Measurements from ENCODE around the gene MLLT1. TPM values are rescaled to one million over a fixed set of nuclear protein-coding genes. Genes with fewer than 3 reads are reported as not detected.

The MLLT1 gene
- total RNA-seq, 1 experiment from 2014 or later, result 60.0 TPM

- no peaks in the 10 kb centered on the region for H3K4me1 Mint-ChIP-seq (ENCODE audit: low read depth, unreplicated experiment)
- H3K27me3 Mint-ChIP-seq (ENCODE audit: insufficient read depth, unreplicated experiment), result no peaks in the 10 kb centered on the region
- ChIA-PET POLR2A (no interaction called here), CTCF (no interaction called here)
- no peak for DNase-seq
- H3K36me3 Mint-ChIP-seq (ENCODE audit: insufficient read depth, unreplicated experiment), result peaks cover 35% of the 10 kb centered on the region
- Histone ChIP-seq H3K27me3 (replicated peaks; ENCODE audit: control insufficient read depth, insufficient read depth, low read length) (no peaks in the 10 kb centered on the region), H3K36me3 (ENCODE audit: control insufficient read depth, insufficient read depth, low read length) (peaks cover 1% of the 10 kb centered on the region; the same call in 1 of the 2 replicates), H3K9me3 (no peaks in the 10 kb centered on the region), H3K4me3 (ENCODE audit: low read depth, low read length) (no peak overlapping the region), H3K4me1 (no peaks in the 10 kb centered on the region)
- no TSS peak for BruUV-seq (replicated peaks)
- H3K4me3 Mint-ChIP-seq (ENCODE audit: unreplicated experiment), result no peak overlapping the region
- H3K9me3 Mint-ChIP-seq (ENCODE audit: unreplicated experiment), result no peaks in the 10 kb centered on the region
- intact Hi-C loops (cut with micrococcal nuclease; ENCODE audit: unreplicated experiment), result loop anchor here (10.0 kb wide), 1 partner anchor 154 kb away; the partner anchor contains the start of gene KHSRP
- no peak overlapping the region for H3K27ac Mint-ChIP-seq (ENCODE audit: unreplicated experiment)
- no peak for TF ChIP-seq CTCF (IDR thresholded peaks at IDR 0.05; ENCODE audit: insufficient read depth in 1 of 2, low read depth in 1 of 2, low read length in 1 of 2, severe bottlenecking in 1 of 2, unreplicated experiment in 1 of 2)
Observed at GRCh38 chr19:6271251-6271650, 8.5 kb downstream of the MLLT1 start.

GRCh38 chr19:6270822-6271221, 9.0 kb downstream of the MLLT1 start:
- no peak for DNase-seq
- H3K4me3 Mint-ChIP-seq (ENCODE audit: unreplicated experiment), result no peak overlapping the region
- H3K27me3 Mint-ChIP-seq (ENCODE audit: insufficient read depth, unreplicated experiment), result no peaks in the 10 kb centered on the region
- no peaks in the 10 kb centered on the region for H3K4me1 Mint-ChIP-seq (ENCODE audit: low read depth, unreplicated experiment)
- no peaks in the 10 kb centered on the region for H3K4me1 ChIP-seq
- H3K36me3 Mint-ChIP-seq (ENCODE audit: insufficient read depth, unreplicated experiment), result peaks cover 35% of the 10 kb centered on the region
- H3K4me3 ChIP-seq (ENCODE audit: low read depth, low read length), result no peak overlapping the region
- no peak for TF ChIP-seq CTCF (IDR thresholded peaks at IDR 0.05; ENCODE audit: insufficient read depth in 1 of 2, low read depth in 1 of 2, low read length in 1 of 2, severe bottlenecking in 1 of 2, unreplicated experiment in 1 of 2)
- ChIA-PET POLR2A (no interaction called here), CTCF (no interaction called here)
- H3K9me3 ChIP-seq, result no peaks in the 10 kb centered on the region
- H3K9me3 Mint-ChIP-seq (ENCODE audit: unreplicated experiment), result no peaks in the 10 kb centered on the region
- BruUV-seq (replicated peaks), result no TSS peak
- no peak overlapping the region for H3K27ac Mint-ChIP-seq (ENCODE audit: unreplicated experiment)
- H3K36me3 ChIP-seq (ENCODE audit: control insufficient read depth, insufficient read depth, low read length), result peaks cover 1% of the 10 kb centered on the region; the same call in 1 of the 2 replicates
- no peaks in the 10 kb centered on the region for H3K27me3 ChIP-seq (replicated peaks; ENCODE audit: control insufficient read depth, insufficient read depth, low read length)
- intact Hi-C loops (cut with micrococcal nuclease; ENCODE audit: unreplicated experiment), result loop anchor here (10.0 kb wide), 1 partner anchor 154 kb away; the partner anchor contains the start of gene KHSRP

- Mint-ChIP-seq H3K9me3 (ENCODE audit: unreplicated experiment) (no peaks in the 10 kb centered on the region), H3K4me1 (ENCODE audit: low read depth, unreplicated experiment) (no peaks in the 10 kb centered on the region), H3K27ac (ENCODE audit: unreplicated experiment) (no peak overlapping the region), H3K27me3 (ENCODE audit: insufficient read depth, unreplicated experiment) (no peaks in the 10 kb centered on the region), H3K36me3 (ENCODE audit: insufficient read depth, unreplicated experiment) (peaks cover 38% of the 10 kb centered on the region), H3K4me3 (ENCODE audit: unreplicated experiment) (no peak overlapping the region)
- intact Hi-C loops (cut with micrococcal nuclease; ENCODE audit: unreplicated experiment), result loop anchor here (10.0 kb wide), 1 partner anchor 155 kb away; the partner anchor contains the start of gene KHSRP
- H3K36me3 ChIP-seq (ENCODE audit: control insufficient read depth, insufficient read depth, low read length), result peaks cover 1% of the 10 kb centered on the region; the same call in 1 of the 2 replicates
- H3K27me3 ChIP-seq (replicated peaks; ENCODE audit: control insufficient read depth, insufficient read depth, low read length), result no peaks in the 10 kb centered on the region
- BruUV-seq (replicated peaks), result no TSS peak
- TF ChIP-seq CTCF (IDR thresholded peaks at IDR 0.05; ENCODE audit: insufficient read depth in 1 of 2, low read depth in 1 of 2, low read length in 1 of 2, severe bottlenecking in 1 of 2, unreplicated experiment in 1 of 2), result no peak
- H3K4me1 ChIP-seq, result no peaks in the 10 kb centered on the region
- POLR2A ChIA-PET, result no interaction called here
- CTCF ChIA-PET, result no interaction called here
- no peak for DNase-seq
- no peaks in the 10 kb centered on the region for H3K9me3 ChIP-seq
- no peak overlapping the region for H3K4me3 ChIP-seq (ENCODE audit: low read depth, low read length)
Observed at GRCh38 chr19:6270076-6270745, 9.6 kb downstream of the MLLT1 start.

All from Caco-2 (cell line).